Keratinocyte (primary cell): ENCODE results near the gene UBE4B. TPM values are rescaled to one million over a fixed set of nuclear protein-coding genes. Genes with fewer than 3 reads are reported as not detected.

Experiments used
- DNase-seq: peaks from one replicate; pipeline ENCODE4 v3.0.0-alpha.2; 2011; ENCODE audit warnings: low read depth, missing footprints, low spot score
- FAIRE-seq: peaks from 2 replicates; lab custom pipeline; 2011; peaks lifted over from hg19 to GRCh38; lab: Jason Lieb, UNC
- H2AFZ ChIP-seq: 2 replicates; pipeline ENCODE4 v1.6.0; 2012; ENCODE audit warnings: low read length, control low read depth, inconsistent platforms; ENCODE audit not compliant: control insufficient read depth
- H3K27ac ChIP-seq: 2 replicates; pipeline ENCODE4 v1.5.1; 2011; ENCODE audit warnings: low read length; ENCODE audit not compliant: control insufficient read depth, insufficient read depth
- H3K27me3 ChIP-seq: 3 replicates; pipeline ENCODE4 v1.6.0; 2011; ENCODE audit warnings: low read length; ENCODE audit not compliant: control insufficient read depth, insufficient read depth; ENCODE audit errors: extremely low read depth
- H3K36me3 ChIP-seq, 2 experiments: 2 replicates in 1 of 2; 3 replicates in 1 of 2; pipeline ENCODE4 v1.5.1; 2011; ENCODE audit warnings: low read length in 2 of 2, mild to moderate bottlenecking in 1 of 2; ENCODE audit not compliant: control insufficient read depth in 2 of 2, insufficient read depth in 2 of 2; ENCODE audit errors: extremely low read depth in 1 of 2
- H3K4me1 ChIP-seq: 3 replicates; pipeline ENCODE4 v1.5.1; 2011; ENCODE audit warnings: low read length; ENCODE audit not compliant: control insufficient read depth, insufficient read depth; ENCODE audit errors: extremely low read depth
- H3K4me2 ChIP-seq: 3 replicates; pipeline ENCODE4 v1.6.0; 2011; ENCODE audit warnings: low read depth, low read length; ENCODE audit not compliant: control insufficient read depth, insufficient read depth; ENCODE audit errors: extremely low read depth
- H3K4me3 ChIP-seq, 3 experiments: fragments of 200-600 bp in 1 of 3; sonication (generic) in 1 of 3; 2 replicates in 2 of 3; 3 replicates in 1 of 3; pipeline ENCODE4 v1.5.1; 2011 to 2016; ENCODE audit warnings: low read length in 3 of 3, mild to moderate bottlenecking in 3 of 3, control low read depth in 2 of 3, inconsistent platforms in 1 of 3, low read depth in 1 of 3, mixed read lengths in 1 of 3, mixed run types in 1 of 3, moderate library complexity in 1 of 3; ENCODE audit not compliant: control insufficient read depth in 2 of 3, insufficient read depth in 2 of 3; ENCODE audit errors: extremely low read depth in 1 of 3
- H3K79me2 ChIP-seq: 2 replicates; pipeline ENCODE4 v1.6.0; 2012; ENCODE audit warnings: low read length; ENCODE audit not compliant: control insufficient read depth, insufficient read depth
- H3K9ac ChIP-seq: 3 replicates; pipeline ENCODE4 v1.6.0; 2011; ENCODE audit warnings: low read length; ENCODE audit not compliant: control insufficient read depth, insufficient read depth; ENCODE audit errors: extremely low read depth
- H3K9me1 ChIP-seq: 3 replicates; pipeline ENCODE4 v1.6.0; 2011; ENCODE audit warnings: low read length; ENCODE audit not compliant: control insufficient read depth, insufficient read depth; ENCODE audit errors: extremely low read depth
- H3K9me3 ChIP-seq: 2 replicates; pipeline ENCODE4 v1.5.1; 2012; ENCODE audit warnings: low read depth, low read length; ENCODE audit not compliant: control insufficient read depth
- H4K20me1 ChIP-seq: 3 replicates; pipeline ENCODE4 v1.6.0; 2011; ENCODE audit warnings: low read length; ENCODE audit not compliant: control insufficient read depth, insufficient read depth; ENCODE audit errors: extremely low read depth
- EZH2 ChIP-seq: IDR thresholded peaks from one replicate; pipeline ENCODE4 v1.6.1; 2012; ENCODE audit warnings: inconsistent platforms, mild to moderate bottlenecking, low read length, moderate library complexity
- dilution Hi-C: fragments of 300-500 bp; cut with MboI; formaldehyde crosslinking; loops from one replicate; pipeline ENCODE4 v1.7.0; 2020; ENCODE audit warnings: low sequenced_read_pairs; ENCODE audit not compliant: extremely low pct_ligation_motif_present
- polyA plus RNA-seq, 5 experiments: library from polyadenylated mRNA; depleted of rRNA in 3 of 5; stranded (reverse) in 3 of 5; stranded (forward) in 1 of 5; unstranded in 1 of 5; fragments of >200 nt; gene quantifications; 1 replicate in 1 of 5; 2 replicates in 3 of 5; 3 replicates in 1 of 5; pipeline versions ENCODE4 v1.2.1 to v1.2.3, GENCODE V29; 2011 to 2012; ENCODE audit warnings: missing spikeins in 2 of 5, low read depth in 1 of 5, low replicate concordance in 1 of 5
- TF ChIP-seq, protein P1 (sequence below), 3 experiments: IDR thresholded peaks in 1 of 3; conservative IDR thresholded peaks in 1 of 3; optimal IDR thresholded peaks in 1 of 3; 2 replicates in 2 of 3; 3 replicates in 1 of 3; pipeline versions ENCODE3 to v1.5.1; 2011; ENCODE audit warnings: low read length in 3 of 3, mild to moderate bottlenecking in 3 of 3, moderate library complexity in 2 of 3, control low read depth in 1 of 3, inconsistent platforms in 1 of 3; ENCODE audit not compliant: insufficient read depth in 2 of 3; ENCODE audit errors: extremely low read depth in 1 of 3

Gene UBE4B
- polyA plus RNA-seq, 1 donor (not counting 4 experiments of a cell fraction or from before 2014, with no cell fraction given): 14.3 TPM

DNA sequence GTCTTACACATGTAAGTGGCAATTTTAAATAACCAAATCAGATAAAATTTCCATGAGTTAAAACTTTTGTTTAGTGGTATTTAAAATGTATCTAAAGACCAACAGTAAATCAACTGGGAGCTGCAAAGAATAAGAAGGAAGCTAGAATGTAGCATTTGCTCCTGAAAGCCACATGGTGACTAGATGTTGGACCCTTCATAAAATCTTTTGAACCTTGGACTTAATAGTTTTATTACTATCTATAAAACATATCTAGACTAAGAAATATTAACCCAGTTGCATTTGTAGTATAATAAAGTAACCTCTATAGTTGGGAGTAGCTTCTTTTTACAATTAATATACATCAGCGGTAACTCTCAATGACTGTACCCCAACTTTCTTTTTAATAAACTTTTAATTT is 72.1 kb downstream of the UBE4B start:
- Histone ChIP-seq H3K36me3 (peaks cover 4 to 11% of the 10 kb centered on the region in 2 experiments), H3K9me3 (no peaks in the 10 kb centered on the region), H3K4me3 (no peak overlapping the region), H2AFZ (no peak overlapping the region), H3K79me2 (peaks cover 2% of the 10 kb centered on the region), H3K4me1 (peaks cover 31% of the 10 kb centered on the region), H3K9ac (no peak overlapping the region), H3K4me2 (no peak overlapping the region), H3K9me1 (no peaks in the 10 kb centered on the region), H3K27ac (no peak overlapping the region), H3K27me3 (no peaks in the 10 kb centered on the region), H4K20me1 (no peaks in the 10 kb centered on the region)
- TF ChIP-seq, protein P1, sequence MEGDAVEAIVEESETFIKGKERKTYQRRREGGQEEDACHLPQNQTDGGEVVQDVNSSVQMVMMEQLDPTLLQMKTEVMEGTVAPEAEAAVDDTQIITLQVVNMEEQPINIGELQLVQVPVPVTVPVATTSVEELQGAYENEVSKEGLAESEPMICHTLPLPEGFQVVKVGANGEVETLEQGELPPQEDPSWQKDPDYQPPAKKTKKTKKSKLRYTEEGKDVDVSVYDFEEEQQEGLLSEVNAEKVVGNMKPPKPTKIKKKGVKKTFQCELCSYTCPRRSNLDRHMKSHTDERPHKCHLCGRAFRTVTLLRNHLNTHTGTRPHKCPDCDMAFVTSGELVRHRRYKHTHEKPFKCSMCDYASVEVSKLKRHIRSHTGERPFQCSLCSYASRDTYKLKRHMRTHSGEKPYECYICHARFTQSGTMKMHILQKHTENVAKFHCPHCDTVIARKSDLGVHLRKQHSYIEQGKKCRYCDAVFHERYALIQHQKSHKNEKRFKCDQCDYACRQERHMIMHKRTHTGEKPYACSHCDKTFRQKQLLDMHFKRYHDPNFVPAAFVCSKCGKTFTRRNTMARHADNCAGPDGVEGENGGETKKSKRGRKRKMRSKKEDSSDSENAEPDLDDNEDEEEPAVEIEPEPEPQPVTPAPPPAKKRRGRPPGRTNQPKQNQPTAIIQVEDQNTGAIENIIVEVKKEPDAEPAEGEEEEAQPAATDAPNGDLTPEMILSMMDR (optimal IDR thresholded peaks at IDR 0.05 in 1 of 3, IDR thresholded peaks at IDR 0.05 in 1 of 3, conservative IDR thresholded peaks at IDR 0.05 in 1 of 3; ENCODE audit: extremely low read depth in 1 of 3, insufficient read depth in 2 of 3, low read length in 3 of 3): no peak
- TF ChIP-seq EZH2: no peak
- no peak for FAIRE-seq
- DNase-seq: no peak
- dilution Hi-C loops: no loop called here

DNA sequence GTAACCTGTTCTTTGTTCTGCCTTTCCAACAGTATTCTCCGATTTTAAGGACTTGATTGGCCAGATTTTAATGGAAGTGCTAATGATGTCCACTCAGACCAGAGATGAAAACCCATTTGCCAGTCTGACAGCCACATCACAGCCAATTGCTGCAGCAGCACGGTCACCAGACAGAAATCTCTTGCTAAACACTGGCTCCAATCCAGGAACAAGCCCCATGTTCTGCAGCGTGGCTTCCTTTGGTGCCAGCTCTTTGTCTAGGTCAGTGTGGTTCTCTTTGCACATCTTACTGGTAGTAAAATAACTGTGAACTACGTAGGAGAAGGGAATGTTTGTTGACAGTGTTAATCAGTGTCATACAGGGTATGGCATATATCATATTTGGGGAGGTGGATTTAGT is 72.7 kb downstream of the UBE4B start:
- no peak for DNase-seq
- H3K27ac ChIP-seq: no peak overlapping the region

More for the DNA sequence above, 72.7 kb downstream of the UBE4B start:
- no peaks in the 10 kb centered on the region for H3K9me3 ChIP-seq
- no peak for FAIRE-seq
- no peak overlapping the region for H2AFZ ChIP-seq
- H3K79me2 ChIP-seq: peaks cover 2% of the 10 kb centered on the region
- TF ChIP-seq, protein P1 (optimal IDR thresholded peaks at IDR 0.05 in 1 of 3, IDR thresholded peaks at IDR 0.05 in 1 of 3, conservative IDR thresholded peaks at IDR 0.05 in 1 of 3; ENCODE audit: extremely low read depth in 1 of 3, insufficient read depth in 2 of 3, low read length in 3 of 3): no peak
- no peak for TF ChIP-seq EZH2
- dilution Hi-C loops: no loop called here
- peaks cover 4 to 11% of the 10 kb centered on the region in 2 experiments for H3K36me3 ChIP-seq
- no peak overlapping the region for H3K9ac ChIP-seq
- no peaks in the 10 kb centered on the region for H3K9me1 ChIP-seq
- H3K4me1 ChIP-seq: peaks cover 31% of the 10 kb centered on the region
- H4K20me1 ChIP-seq: no peaks in the 10 kb centered on the region
- no peak overlapping the region for H3K4me3 ChIP-seq
- H3K27me3 ChIP-seq: no peaks in the 10 kb centered on the region
- no peak overlapping the region for H3K4me2 ChIP-seq
